Hepatocyte (in vitro differentiated cells): Measurements from ENCODE around the gene KCNK1. TPM values are rescaled to one million over a fixed set of nuclear protein-coding genes. Genes with fewer than 3 reads are reported as not detected.

ENCODE experiments used
- DNase-seq: peaks from one replicate; pipeline ENCODE4 v3.0.0-alpha.2; 2016; ENCODE audit warnings: low spot score
- H2AFZ ChIP-seq: fragments of 200-600 bp; sonication (generic); 2 replicates; pipeline ENCODE4 v1.6.0; 2016; ENCODE audit warnings: antibody characterized with exemption, mild to moderate bottlenecking
- H3K27ac ChIP-seq: fragments of 200-600 bp; sonication (generic); 2 replicates; pipeline ENCODE4 v1.5.1; 2016; ENCODE audit warnings: mild to moderate bottlenecking
- H3K27me3 ChIP-seq: fragments of 200-600 bp; sonication (generic); 2 replicates; pipeline ENCODE4 v1.6.1; 2016
- H3K36me3 ChIP-seq: fragments of 200-600 bp; sonication (generic); replicated peaks from 2 replicates; pipeline ENCODE4 v1.5.1; 2016; ENCODE audit warnings: low read depth; ENCODE audit not compliant: insufficient read depth
- H3K4me1 ChIP-seq: fragments of 200-600 bp; sonication (generic); 2 replicates; pipeline ENCODE4 v1.5.1; 2016; ENCODE audit warnings: mild to moderate bottlenecking, moderate library complexity; ENCODE audit not compliant: insufficient read depth
- H3K4me2 ChIP-seq: fragments of 200-600 bp; sonication (generic); 2 replicates; pipeline ENCODE4 v1.6.0; 2016
- H3K4me3 ChIP-seq: fragments of 200-600 bp; sonication (generic); 2 replicates; pipeline ENCODE4 v1.5.1; 2016; ENCODE audit warnings: mild to moderate bottlenecking
- H3K79me2 ChIP-seq: fragments of 200-600 bp; sonication (generic); 2 replicates; pipeline ENCODE4 v1.6.0; 2017; ENCODE audit warnings: mild to moderate bottlenecking
- H3K9me2 ChIP-seq: fragments of 200-600 bp; sonication (generic); replicated peaks from 2 replicates; pipeline ENCODE4 v1.6.0; 2017; ENCODE audit warnings: mild to moderate bottlenecking; ENCODE audit not compliant: insufficient read depth
- H3K9me3 ChIP-seq: fragments of 200-600 bp; sonication (generic); 2 replicates; pipeline ENCODE4 v1.5.1; 2016; ENCODE audit warnings: low read depth, mild to moderate bottlenecking
- H4K20me1 ChIP-seq: fragments of 200-600 bp; sonication (generic); 2 replicates; pipeline ENCODE4 v1.6.0; 2016; ENCODE audit warnings: mild to moderate bottlenecking; ENCODE audit not compliant: insufficient read depth, poor library complexity, severe bottlenecking
- EZH2 ChIP-seq: fragments of 200-600 bp; sonication (generic); IDR thresholded peaks from 2 replicates; pipeline ENCODE4 v1.6.1; 2016; ENCODE audit warnings: antibody characterized with exemption, mild to moderate bottlenecking, borderline replicate concordance
- EZH2phosphoT487 ChIP-seq: fragments of 200-600 bp; sonication (generic); IDR thresholded peaks from one replicate; pipeline ENCODE4 v1.6.1; 2018; ENCODE audit warnings: antibody characterized with exemption, mild to moderate bottlenecking, low read depth, moderate library complexity; ENCODE audit not compliant: unreplicated experiment, severe bottlenecking
- WGBS: methylation state at CpG from one replicate; pipeline ENCODE4 v1.1.6; 2016; ENCODE audit warnings: low lambda C conversion rate; ENCODE audit errors: missing lambda C conversion rate; 5-methylcytosine and 5-hydroxymethylcytosine counted together
- polyA plus RNA-seq: library from polyadenylated mRNA; unstranded; fragments of >200 nt; fragmentation: Nextera tagmentation; extraction: Ambion mirVana; gene quantifications from 2 replicates; pipeline ENCODE4 v1.2.1, GENCODE V29; 2016
- total RNA-seq: library from RNA; depleted of rRNA; stranded (reverse); fragments of >200 nt; gene quantifications from 2 replicates; pipeline ENCODE4 v1.2.3, GENCODE V29; 2014
- TF ChIP-seq, protein P1 (sequence below): fragments of 200-600 bp; sonication (generic); IDR thresholded peaks from 2 replicates; pipeline ENCODE4 v1.5.1; 2016; ENCODE audit warnings: antibody characterized with exemption, mild to moderate bottlenecking; ENCODE audit not compliant: poor library complexity

KCNK1 gene
- total and polyA plus RNA-seq, 2 experiments from 2014 or later: 21.4 to 25.9 TPM

DNA sequence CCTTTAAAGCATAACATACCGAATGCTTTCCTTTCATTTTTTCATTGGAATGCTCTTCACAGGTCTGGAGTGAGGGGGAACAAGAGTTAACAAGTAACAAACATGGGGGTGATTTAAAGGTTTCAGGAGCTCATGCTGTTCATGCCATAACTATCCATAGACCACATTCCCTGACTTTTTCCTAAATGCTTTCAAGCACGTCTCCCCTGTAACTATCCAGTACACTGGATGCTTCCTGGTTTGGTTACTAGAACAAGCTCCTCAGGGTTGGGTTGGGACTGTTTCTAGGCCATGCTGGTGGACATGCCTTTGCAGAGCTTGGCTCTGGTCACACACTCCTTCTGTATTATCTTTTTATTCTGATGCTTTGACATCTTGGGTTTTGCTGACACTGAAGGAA is 38.6 kb downstream of the KCNK1 start:
- DNase-seq: no peak
- Histone ChIP-seq H2AFZ (no peak overlapping the region), H3K4me1 (peaks cover 19% of the 10 kb centered on the region), H3K4me3 (no peak overlapping the region), H3K9me3 (no peaks in the 10 kb centered on the region), H3K79me2 (peaks cover 25% of the 10 kb centered on the region), H3K27ac (no peak overlapping the region), H4K20me1 (no peaks in the 10 kb centered on the region), H3K9me2 (no peaks in the 10 kb centered on the region), H3K4me2 (no peak overlapping the region), H3K36me3 (no peaks in the 10 kb centered on the region), H3K27me3 (no peaks in the 10 kb centered on the region)
- WGBS: 77% methylated on average over 2 of the region's 2 CpGs
- TF ChIP-seq EZH2phosphoT487: no peak
- TF ChIP-seq, protein P1, sequence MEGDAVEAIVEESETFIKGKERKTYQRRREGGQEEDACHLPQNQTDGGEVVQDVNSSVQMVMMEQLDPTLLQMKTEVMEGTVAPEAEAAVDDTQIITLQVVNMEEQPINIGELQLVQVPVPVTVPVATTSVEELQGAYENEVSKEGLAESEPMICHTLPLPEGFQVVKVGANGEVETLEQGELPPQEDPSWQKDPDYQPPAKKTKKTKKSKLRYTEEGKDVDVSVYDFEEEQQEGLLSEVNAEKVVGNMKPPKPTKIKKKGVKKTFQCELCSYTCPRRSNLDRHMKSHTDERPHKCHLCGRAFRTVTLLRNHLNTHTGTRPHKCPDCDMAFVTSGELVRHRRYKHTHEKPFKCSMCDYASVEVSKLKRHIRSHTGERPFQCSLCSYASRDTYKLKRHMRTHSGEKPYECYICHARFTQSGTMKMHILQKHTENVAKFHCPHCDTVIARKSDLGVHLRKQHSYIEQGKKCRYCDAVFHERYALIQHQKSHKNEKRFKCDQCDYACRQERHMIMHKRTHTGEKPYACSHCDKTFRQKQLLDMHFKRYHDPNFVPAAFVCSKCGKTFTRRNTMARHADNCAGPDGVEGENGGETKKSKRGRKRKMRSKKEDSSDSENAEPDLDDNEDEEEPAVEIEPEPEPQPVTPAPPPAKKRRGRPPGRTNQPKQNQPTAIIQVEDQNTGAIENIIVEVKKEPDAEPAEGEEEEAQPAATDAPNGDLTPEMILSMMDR: no peak
- TF ChIP-seq EZH2: no peak

DNA sequence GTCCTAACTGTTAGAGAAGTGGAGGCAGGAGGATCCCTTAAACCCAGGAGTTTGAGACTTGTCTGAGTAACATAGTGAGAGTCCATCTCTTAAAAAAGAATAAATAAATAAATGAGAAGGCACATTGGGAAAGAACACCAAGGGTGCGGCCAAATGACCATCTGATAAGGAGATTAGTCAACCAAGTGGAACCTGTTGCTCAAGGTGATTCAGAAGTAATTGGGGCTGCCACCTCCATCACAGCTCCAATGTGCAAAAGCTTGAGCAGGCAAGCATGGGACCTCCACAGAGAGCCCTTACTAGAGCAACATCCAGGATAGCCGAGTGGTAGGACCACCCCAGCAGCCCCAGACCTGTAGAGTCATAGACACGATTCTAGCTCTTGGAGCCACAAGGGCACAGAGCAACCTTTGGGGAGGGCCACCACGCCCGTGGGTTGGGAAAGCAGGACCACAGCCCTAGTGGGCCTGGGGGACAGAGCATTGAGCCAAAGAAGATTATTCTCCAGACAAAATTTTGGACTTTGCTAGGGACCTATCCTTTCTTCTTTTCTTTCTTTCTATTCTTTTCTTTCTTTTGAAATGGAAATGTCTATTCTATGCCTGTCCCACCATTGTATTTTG is 40.9 kb downstream of the KCNK1 start:
- Histone ChIP-seq H3K9me2 (no peaks in the 10 kb centered on the region), H4K20me1 (no peaks in the 10 kb centered on the region), H3K4me1 (peaks cover 19% of the 10 kb centered on the region), H3K27me3 (no peaks in the 10 kb centered on the region), H3K4me3 (no peak overlapping the region), H3K79me2 (peaks cover 23% of the 10 kb centered on the region), H2AFZ (no peak overlapping the region), H3K36me3 (no peaks in the 10 kb centered on the region), H3K9me3 (no peaks in the 10 kb centered on the region), H3K4me2 (no peak overlapping the region), H3K27ac (peak overlapping the region; percentile 81)
- TF ChIP-seq, protein P1: no peak
- TF ChIP-seq EZH2: no peak
- TF ChIP-seq EZH2phosphoT487: no peak
- peak; percentile 28 for DNase-seq
- WGBS: 90% methylated on average over 5 of the region's 5 CpGs

DNA sequence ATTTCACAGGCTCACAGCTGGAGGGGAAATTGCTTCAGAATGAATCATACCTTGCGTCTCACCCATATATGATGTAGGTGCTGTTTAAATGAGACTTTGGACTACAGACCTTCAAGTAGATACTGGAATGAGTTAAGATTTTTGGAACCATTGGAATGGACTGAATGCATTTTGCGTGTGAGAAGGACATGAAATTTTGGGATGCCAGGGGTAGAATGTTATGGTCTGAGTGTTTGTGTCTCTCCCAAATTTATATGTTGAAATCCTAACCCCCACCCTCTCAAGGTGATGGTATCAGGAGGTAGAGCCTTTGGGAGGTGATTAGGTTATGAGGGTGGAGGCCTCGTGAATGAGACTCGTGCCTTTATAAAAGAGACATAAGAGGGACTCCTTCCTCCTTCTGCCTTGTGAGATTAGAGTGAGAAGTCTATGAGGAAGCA is 41.4 kb downstream of the KCNK1 start:
- Histone ChIP-seq H3K9me2 (no peaks in the 10 kb centered on the region), H3K9me3 (no peaks in the 10 kb centered on the region), H3K36me3 (no peaks in the 10 kb centered on the region), H3K27ac (peak overlapping the region; percentile 81), H3K4me3 (no peak overlapping the region), H3K4me2 (no peak overlapping the region), H4K20me1 (no peaks in the 10 kb centered on the region), H3K79me2 (peaks cover 20% of the 10 kb centered on the region), H3K27me3 (no peaks in the 10 kb centered on the region), H3K4me1 (peaks cover 19% of the 10 kb centered on the region), H2AFZ (no peak overlapping the region)
- TF ChIP-seq, protein P1: no peak
- TF ChIP-seq EZH2phosphoT487: no peak
- TF ChIP-seq EZH2: no peak
- 82% methylated on average over 4 of the region's 4 CpGs for WGBS
- DNase-seq: peak; percentile 16
